Smooth muscle cell of the brain vasculature (primary cell): ENCODE data around the gene KCTD2.

Experiments
- DNase-seq: peaks from one replicate; pipeline ENCODE4 v3.0.0-alpha.2; 2012; ENCODE audit warnings: low read depth, low spot score

Gene KCTD2

GRCh38 chr17:75099881-75100595, 53.0 kb downstream of the KCTD2 start:
- no peak for DNase-seq

GRCh38 chr17:75102385-75102821, 55.4 kb downstream of the KCTD2 start:
- no peak for DNase-seq

GRCh38 chr17:75103601-75104554, 56.9 kb downstream of the KCTD2 start:
- no peak for DNase-seq

GRCh38 chr17:75105126-75106080, 58.4 kb downstream of the KCTD2 start:
- no peak for DNase-seq

GRCh38 chr17:75108193-75108592, 61.2 kb downstream of the KCTD2 start:
- no peak for DNase-seq

- DNase-seq, result no peak
These were observed 62.0 kb downstream of the KCTD2 start for GRCh38 chr17:75109046-75109406.

- DNase-seq, result peak; percentile 49
These were observed 62.6 kb downstream of the KCTD2 start, which contains the start of gene ARMC7 for GRCh38 chr17:75109407-75110233. ARMC7 (plus strand) TSS chr17:75109969; CDS start chr17:75110289, 320 bp downstream.

- DNase-seq, result no peak
These were observed 63.4 kb downstream of the KCTD2 start for GRCh38 chr17:75110234-75110937.

- no peak for DNase-seq
These were observed 64.8 kb downstream of the KCTD2 start for GRCh38 chr17:75111777-75112335.

GRCh38 chr17:75113798-75114551, 67.0 kb downstream of the KCTD2 start:
- DNase-seq, result peak; percentile 76

- DNase-seq, result no peak
These were observed 67.7 kb downstream of the KCTD2 start for GRCh38 chr17:75114552-75115314.
